Ishikawa (cell line): ENCODE data around the gene ZNF318.

Experiments
- CEBPB ChIP-seq: IDR thresholded peaks from 2 replicates; pipeline ENCODE4 v1.6.1; 2012
- CREB1 ChIP-seq: IDR thresholded peaks from 2 replicates; pipeline ENCODE4 v1.6.1; 2012; ENCODE audit warnings: low read depth
- EGR1 ChIP-seq: IDR thresholded peaks from 2 replicates; pipeline ENCODE4 v1.6.1; 2012
- EP300 ChIP-seq: IDR thresholded peaks from 2 replicates; pipeline ENCODE4 v1.6.1; 2012; ENCODE audit warnings: borderline replicate concordance
- FOXM1 ChIP-seq: IDR thresholded peaks from 2 replicates; pipeline ENCODE4 v1.6.1; 2012; ENCODE audit warnings: low read depth, borderline replicate concordance
- MAX ChIP-seq: IDR thresholded peaks from 2 replicates; pipeline ENCODE4 v1.6.1; 2012
- RAD21 ChIP-seq: IDR thresholded peaks from 2 replicates; pipeline ENCODE4 v1.6.1; 2012; ENCODE audit warnings: low read depth
- REST ChIP-seq: IDR thresholded peaks from 2 replicates; pipeline ENCODE4 v1.6.1; 2012; ENCODE audit warnings: low read depth, mild to moderate bottlenecking
- TAF1 ChIP-seq: IDR thresholded peaks from 2 replicates; pipeline ENCODE4 v1.6.1; 2012; ENCODE audit warnings: low read depth, mild to moderate bottlenecking
- TCF12 ChIP-seq: IDR thresholded peaks from 2 replicates; pipeline ENCODE4 v1.6.1; 2012; ENCODE audit warnings: low read depth
- USF1 ChIP-seq: IDR thresholded peaks from 2 replicates; pipeline ENCODE4 v1.6.1; 2012
- YY1 ChIP-seq: IDR thresholded peaks from 2 replicates; pipeline ENCODE4 v1.6.1; 2012; ENCODE audit warnings: low read depth
- ZBTB7A ChIP-seq: IDR thresholded peaks from 2 replicates; pipeline ENCODE4 v1.6.1; 2012; ENCODE audit warnings: low read depth

GRCh38 chr6:43408259-43408658, 38.8 kb upstream of the ZNF318 start:
- TF ChIP-seq MAX (no peak), REST (no peak), YY1 (no peak), RAD21 (no peak), EGR1 (no peak), TAF1 (no peak), EP300 (no peak), USF1 (no peak), CREB1 (no peak), ZBTB7A (no peak), FOXM1 (no peak), TCF12 (no peak), CEBPB (no peak)
